Adrenal gland (tissue), 5 donors: ENCODE data around the gene CCNK.

Experiments used
- CTCF ChIP-seq, 6 experiments: fragments of 450-650 bp in 4 of 6; fragments of 200-600 bp in 2 of 6; sonication (generic) in 1 of 6; IDR thresholded peaks; 1 replicate in 5 of 6; 2 replicates in 1 of 6; pipeline versions ENCODE4 v1.5.1 to v1.8.0; 2016 to 2021; ENCODE audit warnings: antibody characterized with exemption in 6 of 6, mild to moderate bottlenecking in 2 of 6, moderate library complexity in 1 of 6
- POLR2A ChIP-seq, 2 donors: fragments of 450-650 bp; IDR thresholded peaks; one replicate each; pipeline ENCODE4 v1.6.1; 2017; ENCODE audit warnings: antibody characterized with exemption in 2 of 2, mild to moderate bottlenecking in 2 of 2, moderate library complexity in 1 of 2
- donor health status: DM: no; HTN: no; CAD: no.

DNA sequence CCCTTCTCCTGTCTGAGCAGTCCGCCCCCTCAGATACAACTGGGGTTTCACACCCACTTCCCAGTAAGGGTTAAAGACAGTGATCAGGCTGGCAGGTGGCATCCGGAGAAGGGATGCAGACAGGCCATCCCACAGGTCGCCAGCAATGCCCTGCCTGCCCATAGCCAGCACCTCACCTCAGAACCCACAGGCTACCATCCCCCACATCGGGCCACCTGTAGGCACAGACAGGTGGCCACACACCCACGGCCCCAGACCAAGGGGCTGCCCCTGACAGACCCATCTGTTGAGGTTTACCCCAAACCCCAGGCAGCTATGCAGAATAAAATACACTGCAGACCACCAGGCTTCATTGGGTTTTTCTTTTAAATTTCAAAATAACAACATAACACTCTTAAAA lies 57.5 kb downstream of the CCNK start:
- TF ChIP-seq CTCF (IDR thresholded peaks at IDR 0.05) (no peak), POLR2A (IDR thresholded peaks at IDR 0.05) (no peak)
